ENCODE data around the gene TMEM125. TPM values are rescaled to one million over a fixed set of nuclear protein-coding genes. Genes with fewer than 3 reads are reported as not detected.

TMEM125 gene
- total and polyA plus RNA-seq, 4 experiments from 2014 or later: not detected

- Histone ChIP-seq H3K4me3 (ENCODE audit: low read length in 2 of 2) (no peak overlapping the region), H3K27me3 (ENCODE audit: insufficient read depth, low read length) (no peaks in the 10 kb centered on the region), H3K9me3 (ENCODE audit: control insufficient read depth in 1 of 2, low read length in 2 of 2) (peaks cover 0 to 4% of the 10 kb centered on the region in 2 donors), H3K4me1 (ENCODE audit: insufficient read depth, low read length) (no peaks in the 10 kb centered on the region), H3K27ac (ENCODE audit: low read depth, low read length) (no peak overlapping the region), H3K36me3 (ENCODE audit: insufficient read depth, low read length) (no peaks in the 10 kb centered on the region)
- DNase-seq: no peak
- no peaks in the 10 kb centered on the region for H3K4me1 Mint-ChIP-seq
- intact Hi-C loops (cut with micrococcal nuclease): no loop called here
- H3K36me3 Mint-ChIP-seq: peaks cover 4 to 5% of the 10 kb centered on the region in 2 donors
- CTCF ChIA-PET (ENCODE audit: partially characterized antibody): no interaction called here
- H3K4me3 Mint-ChIP-seq: no peak overlapping the region
- peaks cover 0 to 4% of the 10 kb centered on the region in 2 donors for H3K27me3 Mint-ChIP-seq
- H3K9me3 Mint-ChIP-seq: peaks cover 2 to 21% (median 17%) of the 10 kb centered on the region in 8 donors
- no peak overlapping the region for H3K27ac Mint-ChIP-seq
- POLR2A ChIA-PET (ENCODE audit: partially characterized antibody): no interaction called here
Measured at GRCh38 chr1:43321331-43321891, 51.6 kb downstream of the TMEM125 start.

- Mint-ChIP-seq H3K4me1 (no peaks in the 10 kb centered on the region), H3K9me3 (peaks cover 2 to 28% (median 21%) of the 10 kb centered on the region in 8 donors), H3K27me3 (peaks cover 0 to 4% of the 10 kb centered on the region in 2 donors), H3K36me3 (peaks cover 4 to 5% of the 10 kb centered on the region in 2 donors), H3K27ac (no peak overlapping the region), H3K4me3 (no peak overlapping the region)
- no peak for DNase-seq
- Histone ChIP-seq H3K36me3 (ENCODE audit: insufficient read depth, low read length) (no peaks in the 10 kb centered on the region), H3K27ac (ENCODE audit: low read depth, low read length) (no peak overlapping the region), H3K4me3 (ENCODE audit: low read length in 2 of 2) (no peak overlapping the region), H3K27me3 (ENCODE audit: insufficient read depth, low read length) (no peaks in the 10 kb centered on the region), H3K9me3 (ENCODE audit: control insufficient read depth in 1 of 2, low read length in 2 of 2) (peaks cover 0 to 4% of the 10 kb centered on the region in 2 donors), H3K4me1 (ENCODE audit: insufficient read depth, low read length) (no peaks in the 10 kb centered on the region)
- intact Hi-C loops (cut with micrococcal nuclease): no loop called here
- ChIA-PET CTCF (ENCODE audit: partially characterized antibody) (interaction anchor here (0.8 kb wide), 1 partner anchor 13 kb away, joined by 4 read pairs; no protein-coding TSS in a partner anchor), POLR2A (ENCODE audit: partially characterized antibody) (no interaction called here)
Measured at GRCh38 chr1:43322506-43322905, 52.7 kb downstream of the TMEM125 start.

Other genes with a start within 250 kb of the TMEM125 start
- 10 to 100 TPM; 23.6 to 27.6 TPM for gene EBNA1BP2, start 97.7 kb upstream of the TMEM125 start, total RNA-seq
- gene EBNA1BP2, start 97.7 kb upstream of the TMEM125 start, polyA plus RNA-seq: 10 to 100 TPM; 56.7 to 72.2 TPM
- gene CFAP57, start 97.7 kb upstream of the TMEM125 start, total RNA-seq: not detected
- gene CFAP57, start 97.7 kb upstream of the TMEM125 start, polyA plus RNA-seq: under 1 TPM in 1 of 2 donors, not detected in 1; 0.07 TPM
- gene C1orf210, start 15.6 kb downstream of the TMEM125 start, total RNA-seq: not detected
- gene C1orf210, start 15.6 kb downstream of the TMEM125 start, polyA plus RNA-seq: not detected
- gene TIE1, start 31.0 kb downstream of the TMEM125 start, total RNA-seq: not detected
- not detected for gene TIE1, start 31.0 kb downstream of the TMEM125 start, polyA plus RNA-seq
- gene MPL, start 67.8 kb downstream of the TMEM125 start, total RNA-seq: not detected
- not detected for gene MPL, start 67.8 kb downstream of the TMEM125 start, polyA plus RNA-seq
- under 1 TPM in 1 of 2 experiments, not detected in 1; 0.32 TPM for gene CDC20, start 89.0 kb downstream of the TMEM125 start, total RNA-seq
- under 1 TPM in 1 of 2 donors, not detected in 1; 0.14 TPM for gene CDC20, start 89.0 kb downstream of the TMEM125 start, polyA plus RNA-seq
- gene ELOVL1, start 98.0 kb downstream of the TMEM125 start, total RNA-seq: 10 to 100 TPM; 45.3 to 46.0 TPM
- 10 to 100 TPM; 86.4 to 99.3 TPM for gene ELOVL1, start 98.0 kb downstream of the TMEM125 start, polyA plus RNA-seq
- gene MED8, start 119.8 kb downstream of the TMEM125 start, total RNA-seq: 10 to 100 TPM; 34.0 to 35.6 TPM
- 10 to 100 TPM; 36.1 to 42.3 TPM for gene MED8, start 119.8 kb downstream of the TMEM125 start, polyA plus RNA-seq
- gene SZT2, start 119.9 kb downstream of the TMEM125 start, total RNA-seq: 100 to 1,000 TPM; 135 to 153 TPM
- 1 to 10 TPM in 1 of 2 donors, under 1 TPM in 1; 0.69 to 8.9 TPM for gene SZT2, start 119.9 kb downstream of the TMEM125 start, polyA plus RNA-seq
- 10 to 100 TPM; 30.7 to 33.9 TPM for gene HYI, start 183.9 kb downstream of the TMEM125 start, total RNA-seq
- 1 to 10 TPM; 7.3 to 7.7 TPM for gene HYI, start 183.9 kb downstream of the TMEM125 start, polyA plus RNA-seq

All from CD4-positive, alpha-beta memory T cell (primary cell).